Gastrocnemius medialis (tissue), 4 donors: ENCODE data around the gene LCORL. TPM values are rescaled to one million over a fixed set of nuclear protein-coding genes. Genes with fewer than 3 reads are reported as not detected.
A peak's percentile ranks its signal among the peaks of the same experiment; 100 is the strongest.

ENCODE experiments used
- ATAC-seq, 2 donors: fragments of 150-250 bp; one replicate each; pipeline ENCODE4 v1.9.1; 2016
- DNase-seq, 2 donors: peaks; one replicate each; pipeline ENCODE4 v3.0.0-alpha.2; 2019
- H3K27ac ChIP-seq, 4 donors: fragments of 200-600 bp; sonication (generic); 1 replicate in 1 of 4; 2 replicates in 3 of 4; pipeline ENCODE4 v1.5.1; 2016 to 2018; ENCODE audit warnings: mild to moderate bottlenecking in 2 of 4, moderate library complexity in 1 of 4
- H3K27me3 ChIP-seq, 3 donors: fragments of 200-600 bp; sonication (generic) in 2 of 3; 1 replicate in 1 of 3; 2 replicates in 2 of 3; pipeline versions ENCODE4 v1.5.1 to v1.6.0; 2016 to 2019; ENCODE audit warnings: mild to moderate bottlenecking in 1 of 3, moderate library complexity in 1 of 3
- H3K36me3 ChIP-seq, 2 donors: fragments of 200-600 bp; sonication (generic) in 1 of 2; one replicate each; pipeline ENCODE4 v1.5.1; 2017 to 2018
- H3K4me1 ChIP-seq, 2 donors: fragments of 200-600 bp; sonication (generic) in 1 of 2; one replicate each; pipeline ENCODE4 v1.5.1; 2016 to 2017; ENCODE audit warnings: mild to moderate bottlenecking in 2 of 2
- H3K4me3 ChIP-seq, 4 donors: fragments of 200-600 bp; sonication (generic) in 3 of 4; 1 replicate in 1 of 4; 2 replicates in 3 of 4; pipeline ENCODE4 v1.5.1; 2016 to 2019; ENCODE audit warnings: mild to moderate bottlenecking in 2 of 4
- H3K9me3 ChIP-seq, 3 donors: fragments of 200-600 bp; sonication (generic) in 2 of 3; 1 replicate in 1 of 3; 2 replicates in 2 of 3; pipeline ENCODE4 v1.5.1; 2016 to 2019
- POLR2A ChIP-seq, 2 donors: fragments of 450-650 bp; IDR thresholded peaks; one replicate each; pipeline ENCODE4 v1.6.1; 2017; ENCODE audit warnings: antibody characterized with exemption in 2 of 2, mild to moderate bottlenecking in 2 of 2, moderate library complexity in 2 of 2
- in situ Hi-C, 4 donors: fragments of 200-750 bp; cut with MboI; loops; one replicate each; pipeline versions ENCODE4 v1.15.0 to v1.8.0; 2017; ENCODE audit warnings: low sequenced_read_pairs in 4 of 4
- intact Hi-C: fragments of 100-400 bp; cut with DNase I; formaldehyde crosslinking; loops from one replicate; pipeline ENCODE4 v1.15.1; 2023; ENCODE audit warnings: low total_unique reads
- total RNA-seq, 4 donors: library from RNA; depleted of rRNA; stranded (reverse); fragments of >200 nt; gene quantifications; one replicate each; pipeline versions ENCODE4 v1.1.0 to v1.2.3, GENCODE V29; 2016
- TF ChIP-seq, protein P1 (sequence below), 5 experiments: fragments of 450-650 bp in 3 of 5; fragments of 200-600 bp in 2 of 5; sonication (generic) in 2 of 5; IDR thresholded peaks in 4 of 5; conservative IDR thresholded peaks in 1 of 5; 1 replicate in 4 of 5; 2 replicates in 1 of 5; pipeline ENCODE4 v1.5.1; 2016 to 2019; ENCODE audit warnings: antibody characterized with exemption in 5 of 5, mild to moderate bottlenecking in 3 of 5, moderate library complexity in 3 of 5

The LCORL gene
- total RNA-seq, 4 donors from 2014 or later = 12.8 to 34.7 (median 26.1) TPM

DNA sequence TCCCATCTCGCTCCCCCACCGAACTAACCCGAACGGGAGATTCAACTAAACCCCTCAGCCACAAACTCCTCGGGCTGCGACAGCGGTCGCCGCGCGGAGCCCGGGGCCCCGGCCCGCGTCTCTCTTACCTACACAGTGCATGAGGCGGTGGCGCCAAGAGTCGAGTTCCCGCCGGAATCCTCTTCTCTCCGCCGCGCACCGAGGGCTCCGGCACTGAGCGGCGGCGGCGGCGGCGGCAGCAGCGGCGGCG is 160 bp downstream of the LCORL start:
- H3K36me3 ChIP-seq = no peaks in the 10 kb centered on the region
- H3K27me3 ChIP-seq = no peaks in the 10 kb centered on the region
- peak overlapping the region; percentile 70 to 84 (median 78) for H3K4me3 ChIP-seq
- in situ Hi-C loops (loop anchor here in 3 of 4 donors (10.0 to 25.0 kb wide), 3 partner anchors 209 to 434 kb away; partner anchors contain the start of genes DCAF16 (in 2 of the 3), LAP3 (in 2 of the 3) and NCAPG (in 2 of the 3)), intact Hi-C loops (loop anchor here (1.0 to 10.0 kb wide), 4 partner anchors 211 to 1797 kb away; partner anchors contain the start of genes DCAF16, LAP3, NCAPG and QDPR)
- H3K9me3 ChIP-seq = no peaks in the 10 kb centered on the region
- TF ChIP-seq, protein P1, sequence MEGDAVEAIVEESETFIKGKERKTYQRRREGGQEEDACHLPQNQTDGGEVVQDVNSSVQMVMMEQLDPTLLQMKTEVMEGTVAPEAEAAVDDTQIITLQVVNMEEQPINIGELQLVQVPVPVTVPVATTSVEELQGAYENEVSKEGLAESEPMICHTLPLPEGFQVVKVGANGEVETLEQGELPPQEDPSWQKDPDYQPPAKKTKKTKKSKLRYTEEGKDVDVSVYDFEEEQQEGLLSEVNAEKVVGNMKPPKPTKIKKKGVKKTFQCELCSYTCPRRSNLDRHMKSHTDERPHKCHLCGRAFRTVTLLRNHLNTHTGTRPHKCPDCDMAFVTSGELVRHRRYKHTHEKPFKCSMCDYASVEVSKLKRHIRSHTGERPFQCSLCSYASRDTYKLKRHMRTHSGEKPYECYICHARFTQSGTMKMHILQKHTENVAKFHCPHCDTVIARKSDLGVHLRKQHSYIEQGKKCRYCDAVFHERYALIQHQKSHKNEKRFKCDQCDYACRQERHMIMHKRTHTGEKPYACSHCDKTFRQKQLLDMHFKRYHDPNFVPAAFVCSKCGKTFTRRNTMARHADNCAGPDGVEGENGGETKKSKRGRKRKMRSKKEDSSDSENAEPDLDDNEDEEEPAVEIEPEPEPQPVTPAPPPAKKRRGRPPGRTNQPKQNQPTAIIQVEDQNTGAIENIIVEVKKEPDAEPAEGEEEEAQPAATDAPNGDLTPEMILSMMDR (IDR thresholded peaks at IDR 0.05 in 4 of 5, conservative IDR thresholded peaks at IDR 0.05 in 1 of 5) = no peak
- no peak for TF ChIP-seq POLR2A (IDR thresholded peaks at IDR 0.05)
- ATAC-seq (peak; percentile 31 to 41), DNase-seq (no peak)
- peak overlapping the region; percentile 88 to 97 (median 96) for H3K27ac ChIP-seq
- peaks cover 13 to 24% of the 10 kb centered on the region in 2 donors for H3K4me1 ChIP-seq

DNA sequence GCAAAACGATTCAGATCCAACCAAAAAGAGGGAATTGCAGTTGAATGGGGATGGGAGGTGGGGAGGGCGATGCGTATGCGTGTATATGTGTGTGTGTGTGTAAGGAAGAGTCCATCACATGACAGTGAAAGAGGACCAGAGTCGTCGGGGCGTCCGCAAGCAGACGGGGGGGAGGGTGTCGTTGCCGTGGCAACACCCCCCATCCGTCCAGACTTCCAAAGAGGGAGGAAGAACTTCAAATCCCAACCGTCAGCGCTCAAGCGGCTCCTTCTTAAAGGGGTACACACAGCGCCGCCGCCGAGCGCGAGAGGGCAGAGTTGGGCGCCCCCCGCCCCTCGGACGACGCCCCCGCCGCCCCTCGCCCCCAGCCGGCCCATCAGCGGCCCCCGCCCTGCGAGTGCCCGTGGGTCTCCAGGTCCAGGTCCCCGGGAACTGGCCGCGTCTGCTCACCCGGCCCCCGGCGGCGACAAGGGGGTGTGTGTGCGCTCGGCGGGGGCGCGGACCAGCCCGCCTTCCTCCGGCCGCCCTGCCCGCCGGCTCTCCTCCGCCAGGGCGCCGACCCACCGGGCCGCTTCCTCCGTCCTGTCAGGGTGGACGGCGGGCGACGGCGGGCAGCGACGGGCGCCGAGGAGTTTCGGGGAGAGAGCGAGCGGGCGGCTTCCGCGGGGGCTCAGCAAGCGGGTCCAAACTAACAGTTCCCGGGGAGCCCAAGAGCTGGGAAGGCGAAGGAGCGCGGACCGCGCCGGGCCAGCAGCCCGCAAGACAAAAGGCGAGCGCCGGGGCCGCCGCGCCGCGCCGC is 685 bp downstream of the LCORL start:
- Histone ChIP-seq H3K36me3 (no peaks in the 10 kb centered on the region), H3K4me1 (peaks cover 18 to 24% of the 10 kb centered on the region in 2 donors), H3K27me3 (no peaks in the 10 kb centered on the region), H3K4me3 (peak overlapping the region; percentile 70 to 84 (median 78)), H3K9me3 (no peaks in the 10 kb centered on the region), H3K27ac (peak overlapping the region; percentile 88 to 97 (median 96))
- intact Hi-C loops = loop anchor here (1.0 to 10.0 kb wide), 4 partner anchors 211 to 1796 kb away; partner anchors contain the start of genes DCAF16, LAP3, NCAPG and QDPR
- TF ChIP-seq, protein P1 (IDR thresholded peaks at IDR 0.05 in 4 of 5, conservative IDR thresholded peaks at IDR 0.05 in 1 of 5) = peak in 1 of 5 experiments; percentile 16
- no peak for TF ChIP-seq POLR2A (IDR thresholded peaks at IDR 0.05)
- DNase-seq (peak; percentile 40 to 50), ATAC-seq (peak; percentile 10 to 40)
- in situ Hi-C loops = loop anchor here in 3 of 4 donors (10.0 to 25.0 kb wide), 3 partner anchors 209 to 434 kb away; partner anchors contain the start of genes DCAF16 (in 2 of the 3), LAP3 (in 2 of the 3) and NCAPG (in 2 of the 3)

DNA sequence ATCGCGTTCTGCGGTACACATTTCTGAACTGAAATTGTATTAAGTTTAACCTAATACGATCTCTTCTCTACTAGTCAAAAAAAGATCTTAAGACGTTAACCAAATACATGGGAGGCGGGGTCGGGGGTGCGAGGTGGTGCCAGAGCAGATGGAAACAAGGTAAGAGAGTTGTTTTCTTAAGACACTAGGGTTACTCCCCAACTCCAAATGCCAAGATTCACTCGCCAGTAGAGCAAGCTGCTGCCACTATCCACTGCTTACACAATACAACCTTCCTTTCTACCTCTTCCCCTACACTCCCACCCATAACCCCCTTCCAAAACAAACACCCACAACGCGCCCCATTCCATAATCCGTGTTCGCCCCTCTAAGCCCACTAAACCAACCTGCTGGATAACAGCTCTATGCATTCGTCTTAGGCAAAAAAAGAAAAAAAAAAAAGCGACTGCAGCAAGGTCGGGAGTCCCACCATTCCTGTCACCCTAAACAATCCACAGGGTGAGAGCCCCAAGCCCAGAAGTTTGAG is 1.3 kb downstream of the LCORL start:
- ATAC-seq = no peak
- in situ Hi-C loops (loop anchor here in 3 of 4 donors (10.0 to 25.0 kb wide), 3 partner anchors 208 to 433 kb away; partner anchors contain the start of genes DCAF16 (in 2 of the 3), LAP3 (in 2 of the 3) and NCAPG (in 2 of the 3)), intact Hi-C loops (loop anchor here (2.0 to 10.0 kb wide), 3 partner anchors 443 to 1795 kb away; partner anchors contain the start of genes LAP3, QDPR and TAPT1)
- DNase-seq = no peak
- TF ChIP-seq, protein P1 (IDR thresholded peaks at IDR 0.05 in 4 of 5, conservative IDR thresholded peaks at IDR 0.05 in 1 of 5) = no peak
- no peak for TF ChIP-seq POLR2A (IDR thresholded peaks at IDR 0.05)
- H3K27ac ChIP-seq = peak overlapping the region; percentile 88 to 97 (median 96)
- H3K4me1 ChIP-seq = peaks cover 23 to 24% of the 10 kb centered on the region in 2 donors
- H3K36me3 ChIP-seq = no peaks in the 10 kb centered on the region
- H3K27me3 ChIP-seq = no peaks in the 10 kb centered on the region
- H3K4me3 ChIP-seq = peak overlapping the region; percentile 70 to 84 (median 78)
- H3K9me3 ChIP-seq = no peaks in the 10 kb centered on the region

DNA sequence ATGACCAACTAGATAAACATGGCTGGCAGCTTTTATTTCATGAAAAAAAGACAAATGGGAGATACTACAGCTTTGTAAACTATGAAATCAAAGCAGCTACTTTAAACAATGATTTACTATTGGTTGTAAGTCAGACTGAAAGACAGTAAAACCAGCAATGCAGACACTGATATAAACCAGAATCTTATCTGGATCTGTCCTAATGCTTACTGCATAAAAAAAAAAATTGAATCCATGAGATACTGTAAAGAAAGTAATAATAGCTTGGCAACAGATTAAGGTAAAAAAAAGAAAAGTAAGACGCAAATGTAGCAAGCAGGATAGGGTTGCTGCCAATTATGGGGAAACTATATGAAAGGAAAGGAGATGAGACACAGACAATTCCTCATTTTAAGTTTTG is 7.3 kb downstream of the LCORL start:
- no peaks in the 10 kb centered on the region for H3K27me3 ChIP-seq
- in situ Hi-C loops = loop anchor here in 3 of 4 donors (25.0 kb wide), 2 partner anchors 202 to 427 kb away; partner anchors contain the start of genes DCAF16 (in 2 of the 3), LAP3 (in 2 of the 3) and NCAPG (in 2 of the 3)
- H3K4me1 ChIP-seq = peaks cover 25% of the 10 kb centered on the region in 2 donors
- TF ChIP-seq POLR2A (IDR thresholded peaks at IDR 0.05) = no peak
- TF ChIP-seq, protein P1 (IDR thresholded peaks at IDR 0.05 in 4 of 5, conservative IDR thresholded peaks at IDR 0.05 in 1 of 5) = no peak
- H3K4me3 ChIP-seq = no peak overlapping the region
- H3K27ac ChIP-seq = no peak overlapping the region
- no peak for DNase-seq
- ATAC-seq = no peak
- no peaks in the 10 kb centered on the region for H3K36me3 ChIP-seq
- intact Hi-C loops = no loop called here
- H3K9me3 ChIP-seq = no peaks in the 10 kb centered on the region
